A549 (cell line): ENCODE measurements around the gene CLDN14. TPM values are rescaled to one million over a fixed set of nuclear protein-coding genes. Genes with fewer than 3 reads are reported as not detected.

Experiments
- ATAC-seq, 2 experiments: fragments of 200-7000 bp in 1 of 2; fragments of >200 bp in 1 of 2; cut with Nextera tagmentation in 1 of 2; cut with Tn5 transposase in 1 of 2; 3 replicates each; pipeline versions ENCODE4 v1.8.0 to v1.9.1; 2018 to 2020; ENCODE audit warnings: mild to moderate bottlenecking in 1 of 2, moderate library complexity in 1 of 2
- CTCF ChIA-PET: fragments of 300-600 bp; sonication (Branson Sonifier 250); formaldehyde crosslinking; extraction: SDS; loops from one replicate; lab custom pipeline; 2021; ENCODE audit warnings: antibody characterized with exemption, inconsistent platforms; lab: Yijun Ruan, JAX
- POLR2A ChIA-PET: fragments of 350-600 bp; formaldehyde crosslinking; extraction: SDS; loops from one replicate; lab custom pipeline; 2021; ENCODE audit warnings: antibody characterized with exemption, inconsistent platforms; lab: Yijun Ruan, JAX
- DNase-seq, 2 experiments: peaks; one replicate each; pipeline versions ENCODE4 v3.0.0 to v3.0.0-alpha.2; 2011 to 2016; ENCODE audit warnings: low read depth in 1 of 2, low spot score in 1 of 2
- FAIRE-seq: peaks from 2 replicates; lab custom pipeline; 2011; peaks lifted over from hg19 to GRCh38; lab: Jason Lieb, UNC
- H3K27ac ChIP-seq, 2 experiments: fragments of >200 bp; sonication (Bioruptor Twin); formaldehyde crosslinking; 3 replicates each; pipeline ENCODE4 v1.5.1; 2016 to 2017
- H3K4me1 ChIP-seq: fragments of >200 bp; sonication (Bioruptor Twin); formaldehyde crosslinking; 3 replicates; pipeline ENCODE4 v1.6.1; 2016
- H3K4me2 ChIP-seq: fragments of >200 bp; sonication (Bioruptor Twin); formaldehyde crosslinking; 3 replicates; pipeline ENCODE4 v1.6.1; 2016
- H3K4me3 ChIP-seq: fragments of >200 bp; sonication (Bioruptor Twin); formaldehyde crosslinking; 3 replicates; pipeline ENCODE4 v1.5.1; 2016
- H3K9me3 ChIP-seq: fragments of >200 bp; sonication (Bioruptor Twin); formaldehyde crosslinking; 3 replicates; pipeline ENCODE4 v1.6.1; 2016
- CBX2 ChIP-seq: fragments of 200-600 bp; sonication (generic); IDR thresholded peaks from 2 replicates; pipeline ENCODE4 v1.6.1; 2016; ENCODE audit warnings: low read depth, mild to moderate bottlenecking, borderline replicate concordance
- CBX8 ChIP-seq: fragments of 200-600 bp; sonication (generic); IDR thresholded peaks from 2 replicates; pipeline ENCODE4 v1.6.1; 2016
- CHD2 ChIP-seq: fragments of 150-350 bp; IDR thresholded peaks from 2 replicates; pipeline ENCODE4 v1.6.1; 2014; ENCODE audit warnings: low read length; ENCODE audit not compliant: partially characterized antibody
- EHF ChIP-seq: fragments of 250-450 bp; sonication (Bioruptor Pico); IDR thresholded peaks from 2 replicates; pipeline ENCODE4 v1.5.0; 2020; ENCODE audit warnings: mild to moderate bottlenecking
- EHMT2 ChIP-seq: fragments of 200-600 bp; sonication (generic); IDR thresholded peaks from 2 replicates; pipeline ENCODE4 v1.6.1; 2016; ENCODE audit warnings: antibody characterized with exemption, low read depth, mild to moderate bottlenecking, moderate library complexity
- EP300 ChIP-seq, 2 experiments: fragments of >200 bp; sonication (Bioruptor Twin); formaldehyde crosslinking; IDR thresholded peaks; 2 replicates in 1 of 2; 3 replicates in 1 of 2; pipeline ENCODE4 v1.6.1; 2016 to 2017
- FOSB ChIP-seq: fragments of 250-450 bp; sonication (Bioruptor Pico); IDR thresholded peaks from 2 replicates; pipeline ENCODE4 v1.5.0; 2020; ENCODE audit warnings: mild to moderate bottlenecking, moderate library complexity
- FOSL2 ChIP-seq, 2 experiments: fragments of 450-650 bp in 1 of 2; fragments of >200 bp in 1 of 2; sonication (Bioruptor Twin) in 1 of 2; formaldehyde crosslinking; IDR thresholded peaks; 2 replicates each; pipeline versions ENCODE4 v1.5.0 to v1.6.1; 2016 to 2020; ENCODE audit warnings: mild to moderate bottlenecking in 1 of 2, moderate library complexity in 1 of 2
- FOXS1 ChIP-seq: fragments of 250-450 bp; sonication (Bioruptor Pico); IDR thresholded peaks from 2 replicates; pipeline ENCODE4 v1.5.0; 2020; ENCODE audit warnings: mild to moderate bottlenecking, moderate library complexity
- GATA3 ChIP-seq: IDR thresholded peaks from 2 replicates; pipeline ENCODE4 v1.6.1; 2012; ENCODE audit warnings: borderline replicate concordance
- HEYL ChIP-seq: fragments of 250-450 bp; sonication (Bioruptor Pico); IDR thresholded peaks from 2 replicates; pipeline ENCODE4 v1.8.0; 2021; ENCODE audit warnings: mild to moderate bottlenecking, moderate library complexity
- JUNB ChIP-seq: fragments of >200 bp; sonication (Bioruptor Twin); formaldehyde crosslinking; IDR thresholded peaks from 2 replicates; pipeline ENCODE4 v1.6.1; 2016
- MAFK ChIP-seq: fragments of 450-650 bp; IDR thresholded peaks from 2 replicates; pipeline ENCODE4 v1.6.1; 2014; ENCODE audit not compliant: partially characterized antibody
- MAZ ChIP-seq: fragments of 150-350 bp; IDR thresholded peaks from 2 replicates; pipeline ENCODE4 v1.6.1; 2014; ENCODE audit warnings: antibody characterized with exemption, low read depth, low read length, borderline replicate concordance
- NFE2L2 ChIP-seq: fragments of 150-350 bp; conservative IDR thresholded peaks from 2 replicates; pipeline ENCODE4 v1.6.1; 2014; ENCODE audit warnings: low read length
- NPAS2 ChIP-seq: fragments of 250-450 bp; sonication (Bioruptor Pico); IDR thresholded peaks from 2 replicates; pipeline ENCODE4 v1.8.0; 2022; ENCODE audit warnings: mild to moderate bottlenecking, moderate library complexity, borderline replicate concordance
- PHF8 ChIP-seq: fragments of 200-600 bp; sonication (generic); IDR thresholded peaks from 2 replicates; pipeline ENCODE4 v1.6.1; 2016; ENCODE audit warnings: low read depth, mild to moderate bottlenecking, antibody characterized with exemption, moderate library complexity, borderline replicate concordance
- RAD21 ChIP-seq, 2 experiments: fragments of >200 bp in 1 of 2; sonication (Bioruptor Twin) in 1 of 2; formaldehyde crosslinking in 1 of 2; IDR thresholded peaks in 1 of 2; conservative IDR thresholded peaks in 1 of 2; 2 replicates in 1 of 2; 3 replicates in 1 of 2; pipeline ENCODE4 v1.6.1; 2012 to 2018; ENCODE audit warnings: inconsistent platforms in 1 of 2
- SMC3 ChIP-seq: fragments of >200 bp; sonication (Bioruptor Twin); formaldehyde crosslinking; IDR thresholded peaks from 3 replicates; pipeline ENCODE4 v1.6.1; 2018; ENCODE audit warnings: inconsistent platforms
- TP53 ChIP-seq: fragments of 250-450 bp; sonication (Bioruptor Pico); IDR thresholded peaks from 2 replicates; pipeline ENCODE4 v1.5.0; 2021; ENCODE audit warnings: mild to moderate bottlenecking, moderate library complexity
- ZC3H11A ChIP-seq: fragments of 450-650 bp; IDR thresholded peaks from 2 replicates; pipeline ENCODE4 v1.6.1; 2014; ENCODE audit warnings: antibody characterized with exemption, mild to moderate bottlenecking
- ZFP36 ChIP-seq: fragments of 450-650 bp; IDR thresholded peaks from 2 replicates; pipeline ENCODE4 v1.6.1; 2014; ENCODE audit warnings: borderline replicate concordance; ENCODE audit not compliant: partially characterized antibody
- ZNF302 ChIP-seq: fragments of 250-450 bp; sonication (Bioruptor Pico); IDR thresholded peaks from 2 replicates; pipeline ENCODE4 v1.9.0; 2021; ENCODE audit warnings: inconsistent platforms, mild to moderate bottlenecking, moderate library complexity
- WGBS: methylation state at CpG from one replicate; pipeline ENCODE4 v1.1.6; 2017; ENCODE audit errors: missing lambda C conversion rate; 5-methylcytosine and 5-hydroxymethylcytosine counted together
- polyA plus RNA-seq, 4 experiments: library from polyadenylated mRNA; depleted of rRNA in 3 of 4; stranded (reverse); fragments of >200 nt; fragmentation: RNase III in 1 of 4; extraction: RNeasy Plus Mini Kit Qiagen cat#74134 plus additional on column Dnase treatment in 1 of 4; gene quantifications; 2 replicates in 3 of 4; 3 replicates in 1 of 4; pipeline ENCODE4 v1.2.3, GENCODE V29; 2011 to 2017
- TF ChIP-seq, protein P1 (sequence below): fragments of 450-650 bp; IDR thresholded peaks from 2 replicates; pipeline ENCODE4 v1.6.1; 2014; ENCODE audit warnings: antibody characterized with exemption
- TF ChIP-seq, protein P2 (sequence below): fragments of 200-600 bp; sonication (generic); IDR thresholded peaks from 2 replicates; pipeline ENCODE4 v1.6.1; 2016; ENCODE audit warnings: antibody characterized with exemption, mild to moderate bottlenecking, moderate library complexity
- TF ChIP-seq, protein P3 (sequence below): fragments of >200 bp; sonication (Bioruptor Twin); formaldehyde crosslinking; IDR thresholded peaks from 3 replicates; pipeline ENCODE4 v1.6.1; 2016
- TF ChIP-seq, protein P4 (sequence below): fragments of 250-450 bp; sonication (Bioruptor Pico); IDR thresholded peaks from 2 replicates; pipeline ENCODE4 v1.5.0; 2021; ENCODE audit warnings: mild to moderate bottlenecking, moderate library complexity, borderline replicate concordance
- TF ChIP-seq, protein P5 (sequence below): fragments of >200 bp; sonication (Bioruptor Twin); formaldehyde crosslinking; IDR thresholded peaks from 3 replicates; pipeline ENCODE4 v1.5.1; 2016
- TF ChIP-seq, protein P6 (sequence below): fragments of 150-350 bp; IDR thresholded peaks from 2 replicates; pipeline ENCODE4 v1.6.1; 2014; ENCODE audit warnings: low read depth, mild to moderate bottlenecking, low read length
- TF ChIP-seq, protein P7 (sequence below): IDR thresholded peaks from 2 replicates; pipeline ENCODE4 v1.6.1; 2012

CLDN14 gene
- polyA plus RNA-seq, 2 of the 4 experiments (the other 2 are of a cell fraction) = not detected

DNA sequence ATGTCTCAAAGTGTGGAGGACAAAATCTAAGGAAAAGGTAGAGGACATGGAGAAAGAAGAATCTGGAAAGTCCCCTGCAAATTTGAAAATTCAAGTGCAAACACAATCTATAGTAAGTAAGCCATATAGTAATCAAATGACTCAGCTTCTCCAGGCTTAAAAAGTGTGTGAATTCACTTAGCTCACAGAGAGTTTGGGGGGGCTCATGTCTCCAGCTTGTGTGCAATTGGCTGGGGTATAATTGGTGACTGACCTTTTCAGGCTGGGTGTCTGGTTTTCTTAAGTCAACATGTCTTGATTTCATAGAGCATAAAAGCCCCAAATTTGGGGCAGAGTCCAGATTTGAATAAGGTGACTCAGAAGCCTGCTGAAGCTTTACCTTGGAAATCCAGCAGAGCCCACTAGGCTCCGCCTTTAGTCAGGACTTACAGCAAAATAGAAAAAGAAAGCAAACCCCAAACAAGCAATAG, 8.6 kb downstream of the CLDN14 start:
- DNase-seq = peak; percentile 58 to 89
- FAIRE-seq = no peak
- Histone ChIP-seq H3K4me3 (no peak overlapping the region), H3K27ac (peak overlapping the region; percentile 70 to 88), H3K4me2 (peak overlapping the region; percentile 39), H3K4me1 (peaks cover 23% of the 10 kb centered on the region), H3K9me3 (peaks cover 9% of the 10 kb centered on the region; the same call in 2 of the 3 replicates)
- POLR2A ChIA-PET = interaction anchor here (1.4 kb wide), 1 partner anchor 42 kb away, joined by 14 read pairs; no protein-coding TSS in a partner anchor
- peak; percentile 88 to 93 for ATAC-seq
- CTCF ChIA-PET = interaction anchor here (0.8 kb wide), 1 partner anchor 49 kb away, joined by 4 read pairs; no protein-coding TSS in a partner anchor
- 8% methylated on average over 1 of the region's 1 CpG for WGBS
- TF ChIP-seq RAD21 (conservative IDR thresholded peaks at IDR 0.05 in 1 of 2, IDR thresholded peaks at IDR 0.05 in 1 of 2) (no peak; a peak in 1 of 5 replicates), CBX8 (no peak), FOXS1 (CRISPR knock-in tag) (no peak), SMC3 (no peak), ZFP36 (no peak), CHD2 (no peak), FOSL2 (IDR thresholded peaks at IDR 0.05) (peak; percentile 44), FOSL2 (CRISPR knock-in tag; IDR thresholded peaks at IDR 0.05) (peak; percentile 72), TP53 (CRISPR knock-in tag) (no peak), FOSB (no peak), HEYL (CRISPR knock-in tag) (no peak), EHMT2 (no peak), CBX2 (no peak), NPAS2 (no peak), GATA3 (peak; percentile 71; the same call in 1 of the 2 replicates), EHF (CRISPR knock-in tag) (no peak), ZC3H11A (no peak), JUNB (peak; percentile 69), EP300 (IDR thresholded peaks at IDR 0.05) (peak; percentile 32 to 55; a peak in 1 of 5 replicates), MAFK (peak; percentile 58), ZNF302 (CRISPR knock-in tag) (no peak), MAZ (no peak), PHF8 (no peak), NFE2L2 (no peak)
- TF ChIP-seq, protein P1, sequence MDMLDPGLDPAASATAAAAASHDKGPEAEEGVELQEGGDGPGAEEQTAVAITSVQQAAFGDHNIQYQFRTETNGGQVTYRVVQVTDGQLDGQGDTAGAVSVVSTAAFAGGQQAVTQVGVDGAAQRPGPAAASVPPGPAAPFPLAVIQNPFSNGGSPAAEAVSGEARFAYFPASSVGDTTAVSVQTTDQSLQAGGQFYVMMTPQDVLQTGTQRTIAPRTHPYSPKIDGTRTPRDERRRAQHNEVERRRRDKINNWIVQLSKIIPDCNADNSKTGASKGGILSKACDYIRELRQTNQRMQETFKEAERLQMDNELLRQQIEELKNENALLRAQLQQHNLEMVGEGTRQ = no peak
- TF ChIP-seq, protein P2, sequence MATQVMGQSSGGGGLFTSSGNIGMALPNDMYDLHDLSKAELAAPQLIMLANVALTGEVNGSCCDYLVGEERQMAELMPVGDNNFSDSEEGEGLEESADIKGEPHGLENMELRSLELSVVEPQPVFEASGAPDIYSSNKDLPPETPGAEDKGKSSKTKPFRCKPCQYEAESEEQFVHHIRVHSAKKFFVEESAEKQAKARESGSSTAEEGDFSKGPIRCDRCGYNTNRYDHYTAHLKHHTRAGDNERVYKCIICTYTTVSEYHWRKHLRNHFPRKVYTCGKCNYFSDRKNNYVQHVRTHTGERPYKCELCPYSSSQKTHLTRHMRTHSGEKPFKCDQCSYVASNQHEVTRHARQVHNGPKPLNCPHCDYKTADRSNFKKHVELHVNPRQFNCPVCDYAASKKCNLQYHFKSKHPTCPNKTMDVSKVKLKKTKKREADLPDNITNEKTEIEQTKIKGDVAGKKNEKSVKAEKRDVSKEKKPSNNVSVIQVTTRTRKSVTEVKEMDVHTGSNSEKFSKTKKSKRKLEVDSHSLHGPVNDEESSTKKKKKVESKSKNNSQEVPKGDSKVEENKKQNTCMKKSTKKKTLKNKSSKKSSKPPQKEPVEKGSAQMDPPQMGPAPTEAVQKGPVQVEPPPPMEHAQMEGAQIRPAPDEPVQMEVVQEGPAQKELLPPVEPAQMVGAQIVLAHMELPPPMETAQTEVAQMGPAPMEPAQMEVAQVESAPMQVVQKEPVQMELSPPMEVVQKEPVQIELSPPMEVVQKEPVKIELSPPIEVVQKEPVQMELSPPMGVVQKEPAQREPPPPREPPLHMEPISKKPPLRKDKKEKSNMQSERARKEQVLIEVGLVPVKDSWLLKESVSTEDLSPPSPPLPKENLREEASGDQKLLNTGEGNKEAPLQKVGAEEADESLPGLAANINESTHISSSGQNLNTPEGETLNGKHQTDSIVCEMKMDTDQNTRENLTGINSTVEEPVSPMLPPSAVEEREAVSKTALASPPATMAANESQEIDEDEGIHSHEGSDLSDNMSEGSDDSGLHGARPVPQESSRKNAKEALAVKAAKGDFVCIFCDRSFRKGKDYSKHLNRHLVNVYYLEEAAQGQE = no peak
- TF ChIP-seq, protein P3, sequence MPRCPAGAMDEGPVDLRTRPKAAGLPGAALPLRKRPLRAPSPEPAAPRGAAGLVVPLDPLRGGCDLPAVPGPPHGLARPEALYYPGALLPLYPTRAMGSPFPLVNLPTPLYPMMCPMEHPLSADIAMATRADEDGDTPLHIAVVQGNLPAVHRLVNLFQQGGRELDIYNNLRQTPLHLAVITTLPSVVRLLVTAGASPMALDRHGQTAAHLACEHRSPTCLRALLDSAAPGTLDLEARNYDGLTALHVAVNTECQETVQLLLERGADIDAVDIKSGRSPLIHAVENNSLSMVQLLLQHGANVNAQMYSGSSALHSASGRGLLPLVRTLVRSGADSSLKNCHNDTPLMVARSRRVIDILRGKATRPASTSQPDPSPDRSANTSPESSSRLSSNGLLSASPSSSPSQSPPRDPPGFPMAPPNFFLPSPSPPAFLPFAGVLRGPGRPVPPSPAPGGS = no peak
- TF ChIP-seq, protein P4, sequence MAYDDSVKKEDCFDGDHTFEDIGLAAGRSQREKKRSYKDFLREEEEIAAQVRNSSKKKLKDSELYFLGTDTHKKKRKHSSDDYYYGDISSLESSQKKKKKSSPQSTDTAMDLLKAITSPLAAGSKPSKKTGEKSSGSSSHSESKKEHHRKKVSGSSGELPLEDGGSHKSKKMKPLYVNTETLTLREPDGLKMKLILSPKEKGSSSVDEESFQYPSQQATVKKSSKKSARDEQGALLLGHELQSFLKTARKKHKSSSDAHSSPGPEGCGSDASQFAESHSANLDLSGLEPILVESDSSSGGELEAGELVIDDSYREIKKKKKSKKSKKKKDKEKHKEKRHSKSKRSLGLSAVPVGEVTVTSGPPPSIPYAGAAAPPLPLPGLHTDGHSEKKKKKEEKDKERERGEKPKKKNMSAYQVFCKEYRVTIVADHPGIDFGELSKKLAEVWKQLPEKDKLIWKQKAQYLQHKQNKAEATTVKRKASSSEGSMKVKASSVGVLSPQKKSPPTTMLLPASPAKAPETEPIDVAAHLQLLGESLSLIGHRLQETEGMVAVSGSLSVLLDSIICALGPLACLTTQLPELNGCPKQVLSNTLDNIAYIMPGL (CRISPR knock-in tag) = no peak
- TF ChIP-seq, protein P5, sequence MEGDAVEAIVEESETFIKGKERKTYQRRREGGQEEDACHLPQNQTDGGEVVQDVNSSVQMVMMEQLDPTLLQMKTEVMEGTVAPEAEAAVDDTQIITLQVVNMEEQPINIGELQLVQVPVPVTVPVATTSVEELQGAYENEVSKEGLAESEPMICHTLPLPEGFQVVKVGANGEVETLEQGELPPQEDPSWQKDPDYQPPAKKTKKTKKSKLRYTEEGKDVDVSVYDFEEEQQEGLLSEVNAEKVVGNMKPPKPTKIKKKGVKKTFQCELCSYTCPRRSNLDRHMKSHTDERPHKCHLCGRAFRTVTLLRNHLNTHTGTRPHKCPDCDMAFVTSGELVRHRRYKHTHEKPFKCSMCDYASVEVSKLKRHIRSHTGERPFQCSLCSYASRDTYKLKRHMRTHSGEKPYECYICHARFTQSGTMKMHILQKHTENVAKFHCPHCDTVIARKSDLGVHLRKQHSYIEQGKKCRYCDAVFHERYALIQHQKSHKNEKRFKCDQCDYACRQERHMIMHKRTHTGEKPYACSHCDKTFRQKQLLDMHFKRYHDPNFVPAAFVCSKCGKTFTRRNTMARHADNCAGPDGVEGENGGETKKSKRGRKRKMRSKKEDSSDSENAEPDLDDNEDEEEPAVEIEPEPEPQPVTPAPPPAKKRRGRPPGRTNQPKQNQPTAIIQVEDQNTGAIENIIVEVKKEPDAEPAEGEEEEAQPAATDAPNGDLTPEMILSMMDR = no peak
- TF ChIP-seq, protein P6, sequence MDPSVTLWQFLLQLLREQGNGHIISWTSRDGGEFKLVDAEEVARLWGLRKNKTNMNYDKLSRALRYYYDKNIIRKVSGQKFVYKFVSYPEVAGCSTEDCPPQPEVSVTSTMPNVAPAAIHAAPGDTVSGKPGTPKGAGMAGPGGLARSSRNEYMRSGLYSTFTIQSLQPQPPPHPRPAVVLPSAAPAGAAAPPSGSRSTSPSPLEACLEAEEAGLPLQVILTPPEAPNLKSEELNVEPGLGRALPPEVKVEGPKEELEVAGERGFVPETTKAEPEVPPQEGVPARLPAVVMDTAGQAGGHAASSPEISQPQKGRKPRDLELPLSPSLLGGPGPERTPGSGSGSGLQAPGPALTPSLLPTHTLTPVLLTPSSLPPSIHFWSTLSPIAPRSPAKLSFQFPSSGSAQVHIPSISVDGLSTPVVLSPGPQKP = no peak
- TF ChIP-seq, protein P7, sequence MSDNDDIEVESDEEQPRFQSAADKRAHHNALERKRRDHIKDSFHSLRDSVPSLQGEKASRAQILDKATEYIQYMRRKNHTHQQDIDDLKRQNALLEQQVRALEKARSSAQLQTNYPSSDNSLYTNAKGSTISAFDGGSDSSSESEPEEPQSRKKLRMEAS = 0 out of 2 replicates have a peak, but pooled peaks have one; percentile 29
